Activated T-helper 2 cell treated with anti-CD3 and anti-CD28 coated beads, Interferon-gamma antibody, Interleukin-2, Interleukin-4, amounts not matched to agents 10 μg/mL and 5 μg/mL and 100 μg/mL, durations not matched to agents 14 hours and 24 hours and 36 hours (primary cell): ENCODE measurements around the gene GPR161. TPM values are rescaled to one million over a fixed set of nuclear protein-coding genes. Genes with fewer than 3 reads are reported as not detected.

Source experiments
- DNase-seq: peaks from one replicate; pipeline ENCODE4 v3.0.0; 2021; ENCODE audit warnings: low spot score
- H3K27ac Mint-ChIP-seq: one replicate; pipeline ENCODE4 v1.8.0; 2021; ENCODE audit warnings: mixed read lengths
- H3K27me3 Mint-ChIP-seq: one replicate; pipeline ENCODE4 v1.8.0; 2021; ENCODE audit warnings: low read depth, mixed read lengths
- H3K36me3 Mint-ChIP-seq: one replicate; pipeline ENCODE4 v1.8.0; 2021; ENCODE audit warnings: low read depth, mixed read lengths
- H3K4me1 Mint-ChIP-seq: one replicate; pipeline ENCODE4 v1.8.0; 2021; ENCODE audit warnings: low read depth, mixed read lengths
- H3K4me3 Mint-ChIP-seq: one replicate; pipeline ENCODE4 v1.8.0; 2021; ENCODE audit warnings: low read depth, mild to moderate bottlenecking, moderate library complexity, mixed read lengths
- H3K9me3 Mint-ChIP-seq: one replicate; pipeline ENCODE4 v1.8.0; 2021; ENCODE audit warnings: mixed read lengths
- intact Hi-C: fragments of 100-400 bp; cut with micrococcal nuclease; formaldehyde crosslinking; loops from one replicate; pipeline ENCODE4 v1.15.1; 2023
- total RNA-seq: library from RNA; stranded (reverse); gene quantifications from 2 replicates; pipeline ENCODE4 v1.2.3, GENCODE V29; 2022

The GPR161 gene
- total RNA-seq, 1 donor from 2014 or later = 1.3 TPM

DNA sequence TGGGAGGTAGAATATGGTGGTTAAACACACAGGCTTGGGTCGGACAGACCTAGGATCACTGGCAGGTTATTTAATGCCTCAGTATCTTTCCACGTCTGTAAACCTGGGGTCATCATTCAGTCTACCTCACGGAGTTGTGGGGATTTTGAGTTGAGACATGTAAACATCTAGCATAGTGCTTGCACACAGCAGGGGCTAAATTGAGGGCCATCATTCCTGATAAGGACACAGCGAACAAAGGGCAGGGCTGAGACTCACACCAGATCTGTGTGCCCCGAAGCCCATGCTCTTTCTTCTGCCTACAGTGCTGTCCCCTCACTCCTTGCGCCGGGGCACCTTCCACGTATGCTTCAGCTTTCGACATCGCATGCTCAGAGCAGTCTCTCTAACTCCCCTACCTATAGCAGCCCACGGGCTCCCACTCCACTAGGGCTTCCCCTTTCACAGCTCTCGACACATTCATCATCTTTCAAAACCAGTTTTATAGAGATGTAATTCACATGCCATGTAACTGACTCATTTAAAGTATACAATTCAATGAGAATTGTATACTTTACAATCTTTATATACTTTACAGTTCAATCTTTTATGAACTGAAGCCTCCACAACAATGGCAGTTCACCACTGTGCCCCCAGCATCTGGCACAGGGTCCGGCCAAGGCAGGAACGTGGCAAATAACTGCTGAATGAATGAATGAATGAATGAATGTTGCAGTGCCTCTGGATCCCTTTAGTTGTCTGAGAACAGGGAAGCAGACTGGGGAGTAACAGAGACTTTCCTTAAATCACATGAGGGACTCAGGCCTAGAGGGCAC lies 48.0 kb downstream of the GPR161 start:
- intact Hi-C loops = loop anchor here (5.0 kb wide), 1 partner anchor 49 kb away; the partner anchor contains the start of gene GPR161
- H3K27me3 Mint-ChIP-seq = peaks cover 4% of the 10 kb centered on the region
- H3K27ac Mint-ChIP-seq = no peak overlapping the region
- H3K4me1 Mint-ChIP-seq = peaks cover 4% of the 10 kb centered on the region
- no peaks in the 10 kb centered on the region for H3K36me3 Mint-ChIP-seq
- no peaks in the 10 kb centered on the region for H3K9me3 Mint-ChIP-seq
- DNase-seq = no peak
- H3K4me3 Mint-ChIP-seq = no peak overlapping the region

DNA sequence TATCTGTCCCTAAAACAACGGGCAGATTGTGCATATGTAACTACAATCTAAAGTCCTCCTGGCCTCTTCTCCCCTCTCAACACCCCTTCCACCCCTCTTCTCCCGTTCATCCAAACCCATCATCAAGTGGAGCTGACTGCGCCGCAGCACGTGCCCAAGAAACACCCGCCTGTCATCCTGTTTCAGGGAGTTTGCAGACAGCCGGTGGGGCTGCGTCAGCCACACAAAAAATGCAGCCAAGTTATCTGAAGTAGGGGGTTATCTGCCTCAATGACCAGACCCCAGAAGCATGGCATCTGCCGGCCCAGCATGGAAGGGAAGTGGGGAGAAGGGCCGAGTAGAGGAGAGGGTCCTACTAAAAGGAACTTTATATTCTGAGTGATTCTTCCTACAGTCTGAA lies 49.0 kb downstream of the GPR161 start:
- peaks cover 7% of the 10 kb centered on the region for H3K4me1 Mint-ChIP-seq
- intact Hi-C loops = loop anchor here (5.0 kb wide), 1 partner anchor 50 kb away; the partner anchor contains the start of gene GPR161

GRCh38 chr1:168086438-168086837 lies 50.3 kb downstream of the GPR161 start:
- H3K4me1 Mint-ChIP-seq = peaks cover 11% of the 10 kb centered on the region
- no peak overlapping the region for H3K4me3 Mint-ChIP-seq
- no peaks in the 10 kb centered on the region for H3K9me3 Mint-ChIP-seq
- intact Hi-C loops = loop anchor here (5.0 kb wide), 1 partner anchor 51 kb away; the partner anchor contains the start of gene GPR161
- DNase-seq = no peak
- H3K27ac Mint-ChIP-seq = no peak overlapping the region
- H3K27me3 Mint-ChIP-seq = peaks cover 3% of the 10 kb centered on the region
- no peaks in the 10 kb centered on the region for H3K36me3 Mint-ChIP-seq

More for the DNA sequence above, 49.0 kb downstream of the GPR161 start:
- Mint-ChIP-seq H3K27me3 (peaks cover 4% of the 10 kb centered on the region), H3K9me3 (no peaks in the 10 kb centered on the region), H3K27ac (no peak overlapping the region), H3K4me3 (no peak overlapping the region), H3K36me3 (no peaks in the 10 kb centered on the region)
- no peak for DNase-seq

- DNase-seq = no peak
- intact Hi-C loops = loop anchor here (5.0 kb wide), 1 partner anchor 52 kb away; the partner anchor contains the start of gene GPR161
- Mint-ChIP-seq H3K27ac (no peak overlapping the region), H3K4me3 (no peak overlapping the region), H3K9me3 (no peaks in the 10 kb centered on the region), H3K36me3 (no peaks in the 10 kb centered on the region), H3K27me3 (peaks cover 2% of the 10 kb centered on the region), H3K4me1 (peaks cover 11% of the 10 kb centered on the region)
Observed at GRCh38 chr1:168085401-168085872, 51.3 kb downstream of the GPR161 start.

DNA sequence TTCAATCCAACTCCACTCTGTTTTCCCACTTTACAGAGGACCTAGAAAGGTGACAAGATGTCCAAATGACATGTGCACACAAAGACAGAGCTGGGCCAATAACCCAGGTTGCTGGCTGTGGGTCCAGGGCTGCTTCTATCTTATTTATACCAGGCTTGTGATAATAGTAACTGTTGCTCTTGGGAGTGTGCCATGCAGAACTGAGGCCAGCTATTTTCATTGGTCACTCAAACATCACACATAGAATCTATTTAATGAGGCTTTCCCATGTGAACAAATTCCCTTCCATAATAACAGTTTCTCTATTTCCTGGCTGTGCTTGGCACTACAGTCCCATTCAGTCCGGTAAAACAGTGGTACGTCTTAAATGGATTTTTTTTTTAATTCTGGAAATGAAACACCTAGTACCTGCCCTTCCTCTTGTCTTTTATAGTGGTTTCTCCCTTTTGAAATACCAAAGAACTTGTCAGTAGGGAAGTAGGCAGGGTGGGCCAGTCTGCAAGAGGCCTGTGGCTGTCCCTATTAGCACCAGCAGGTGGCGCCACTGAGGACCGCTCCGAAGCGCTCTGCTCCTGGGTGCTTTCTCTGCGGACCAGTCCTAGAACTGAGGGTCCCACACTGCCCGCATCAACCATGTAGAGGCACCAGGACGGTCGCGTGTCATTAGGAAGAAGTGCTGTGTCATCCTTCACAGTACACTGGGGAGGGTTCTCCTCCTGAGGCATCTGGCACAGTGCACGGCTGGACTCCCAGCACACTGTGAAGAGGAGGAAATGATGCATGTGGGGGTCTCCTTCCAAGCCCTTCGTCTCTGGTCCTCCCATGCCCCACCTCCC lies 52.1 kb downstream of the GPR161 start:
- no peaks in the 10 kb centered on the region for H3K36me3 Mint-ChIP-seq
- intact Hi-C loops = loop anchor here (1.0 to 5.0 kb wide), 3 partner anchors 53 to 362 kb away; partner anchors contain the start of genes GPR161 and MPZL1
- no peak overlapping the region for H3K27ac Mint-ChIP-seq
- H3K9me3 Mint-ChIP-seq = no peaks in the 10 kb centered on the region
- H3K4me3 Mint-ChIP-seq = no peak overlapping the region
- peak; percentile 44 for DNase-seq
- H3K4me1 Mint-ChIP-seq = peaks cover 11% of the 10 kb centered on the region
- H3K27me3 Mint-ChIP-seq = peaks cover 2% of the 10 kb centered on the region

GRCh38 chr1:168083456-168084325 lies 53.0 kb downstream of the GPR161 start:
- no peak for DNase-seq
- no peak overlapping the region for H3K27ac Mint-ChIP-seq
- H3K4me1 Mint-ChIP-seq = peaks cover 11% of the 10 kb centered on the region
- intact Hi-C loops = loop anchor here (1.0 to 5.0 kb wide), 2 partner anchors 239 to 361 kb away; partner anchors contain the start of gene MPZL1
- H3K9me3 Mint-ChIP-seq = no peaks in the 10 kb centered on the region
- H3K36me3 Mint-ChIP-seq = no peaks in the 10 kb centered on the region
- no peak overlapping the region for H3K4me3 Mint-ChIP-seq
- peaks cover 2% of the 10 kb centered on the region for H3K27me3 Mint-ChIP-seq

- H3K4me3 Mint-ChIP-seq = no peak overlapping the region
- H3K4me1 Mint-ChIP-seq = peaks cover 11% of the 10 kb centered on the region
- H3K27me3 Mint-ChIP-seq = peaks cover 2% of the 10 kb centered on the region
- H3K36me3 Mint-ChIP-seq = peaks cover 6% of the 10 kb centered on the region
- peak; percentile 62 for DNase-seq
- H3K9me3 Mint-ChIP-seq = no peaks in the 10 kb centered on the region
- no peak overlapping the region for H3K27ac Mint-ChIP-seq
- intact Hi-C loops = loop anchor here (5.0 kb wide), 1 partner anchor 360 kb away; the partner anchor contains the start of gene MPZL1
Observed at GRCh38 chr1:168082008-168082876, 54.5 kb downstream of the GPR161 start.

- Mint-ChIP-seq H3K27ac (no peak overlapping the region), H3K27me3 (peaks cover 2% of the 10 kb centered on the region), H3K9me3 (no peaks in the 10 kb centered on the region), H3K36me3 (peaks cover 11% of the 10 kb centered on the region), H3K4me1 (peaks cover 11% of the 10 kb centered on the region), H3K4me3 (no peak overlapping the region)
- DNase-seq = no peak
- intact Hi-C loops = loop anchor here (5.0 kb wide), 1 partner anchor 359 kb away; the partner anchor contains the start of gene MPZL1
Observed at GRCh38 chr1:168081373-168082007, 55.2 kb downstream of the GPR161 start.

DNA sequence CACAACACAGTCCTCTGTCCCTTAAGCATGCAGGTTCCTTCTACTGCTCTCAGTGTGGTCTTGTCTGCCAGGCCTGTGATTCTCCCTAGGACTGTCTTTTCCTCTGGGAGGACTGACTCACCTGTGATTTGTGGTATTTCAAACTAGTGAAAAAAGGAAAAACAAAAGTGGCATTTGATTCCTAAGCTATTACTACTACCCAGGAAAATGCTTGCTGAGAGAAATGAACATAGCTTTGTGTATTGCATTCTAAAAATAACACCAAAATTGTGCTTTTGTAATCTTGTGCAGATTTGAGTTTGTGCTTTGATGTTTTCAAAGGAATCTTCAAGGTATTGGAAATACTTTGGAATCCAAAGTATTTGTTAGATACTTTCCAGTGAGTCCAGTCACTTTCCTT lies 57.0 kb downstream of the GPR161 start:
- intact Hi-C loops = loop anchor here (5.0 kb wide), 1 partner anchor 357 kb away; the partner anchor contains the start of gene MPZL1
- Mint-ChIP-seq H3K9me3 (no peaks in the 10 kb centered on the region), H3K4me3 (no peak overlapping the region), H3K36me3 (peaks cover 23% of the 10 kb centered on the region), H3K27ac (no peak overlapping the region), H3K4me1 (peaks cover 11% of the 10 kb centered on the region), H3K27me3 (no peaks in the 10 kb centered on the region)
- no peak for DNase-seq

GRCh38 chr1:168069384-168069783 lies 67.3 kb downstream of the GPR161 start:
- H3K4me1 Mint-ChIP-seq = no peaks in the 10 kb centered on the region
- no peak for DNase-seq
- intact Hi-C loops = no loop called here
- no peak overlapping the region for H3K27ac Mint-ChIP-seq
- H3K27me3 Mint-ChIP-seq = no peaks in the 10 kb centered on the region
- no peaks in the 10 kb centered on the region for H3K9me3 Mint-ChIP-seq
- H3K4me3 Mint-ChIP-seq = no peak overlapping the region
- H3K36me3 Mint-ChIP-seq = peaks cover 49% of the 10 kb centered on the region

GRCh38 chr1:168065506-168065905 lies 71.2 kb downstream of the GPR161 start:
- Mint-ChIP-seq H3K4me1 (no peaks in the 10 kb centered on the region), H3K36me3 (peaks cover 37% of the 10 kb centered on the region), H3K27ac (no peak overlapping the region), H3K27me3 (no peaks in the 10 kb centered on the region), H3K4me3 (no peak overlapping the region), H3K9me3 (no peaks in the 10 kb centered on the region)
- intact Hi-C loops = no loop called here
- DNase-seq = no peak
